NCI-H748 (cell line): Measurements from ENCODE around the gene SLC35F2.

ENCODE experiments used
- DNase-seq: peaks from one replicate; lab custom pipeline; 2025; ENCODE audit not compliant: unreplicated experiment; lab: John Stamatoyannopoulos, UW

SLC35F2 gene

DNA sequence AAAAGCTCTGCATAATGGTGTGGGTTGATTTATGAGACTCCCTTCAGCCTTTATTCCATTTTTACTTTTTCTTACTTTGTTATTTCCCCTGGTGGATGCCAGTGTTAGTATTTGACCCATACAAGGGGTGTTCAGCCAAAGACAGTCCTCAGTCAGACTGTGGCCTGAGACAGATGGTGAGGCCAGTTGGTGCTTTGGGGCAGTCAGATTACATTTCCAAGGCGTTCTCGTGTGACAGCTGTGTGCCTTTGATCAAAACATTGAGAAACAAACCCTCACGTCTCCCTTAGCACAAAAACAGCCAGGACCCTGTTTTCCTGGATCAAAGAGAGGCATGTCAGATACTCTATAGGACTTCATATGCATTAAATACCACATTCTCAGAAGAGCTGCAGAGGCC, 115.4 kb downstream of the SLC35F2 start:
- DNase-seq, result no peak

DNA sequence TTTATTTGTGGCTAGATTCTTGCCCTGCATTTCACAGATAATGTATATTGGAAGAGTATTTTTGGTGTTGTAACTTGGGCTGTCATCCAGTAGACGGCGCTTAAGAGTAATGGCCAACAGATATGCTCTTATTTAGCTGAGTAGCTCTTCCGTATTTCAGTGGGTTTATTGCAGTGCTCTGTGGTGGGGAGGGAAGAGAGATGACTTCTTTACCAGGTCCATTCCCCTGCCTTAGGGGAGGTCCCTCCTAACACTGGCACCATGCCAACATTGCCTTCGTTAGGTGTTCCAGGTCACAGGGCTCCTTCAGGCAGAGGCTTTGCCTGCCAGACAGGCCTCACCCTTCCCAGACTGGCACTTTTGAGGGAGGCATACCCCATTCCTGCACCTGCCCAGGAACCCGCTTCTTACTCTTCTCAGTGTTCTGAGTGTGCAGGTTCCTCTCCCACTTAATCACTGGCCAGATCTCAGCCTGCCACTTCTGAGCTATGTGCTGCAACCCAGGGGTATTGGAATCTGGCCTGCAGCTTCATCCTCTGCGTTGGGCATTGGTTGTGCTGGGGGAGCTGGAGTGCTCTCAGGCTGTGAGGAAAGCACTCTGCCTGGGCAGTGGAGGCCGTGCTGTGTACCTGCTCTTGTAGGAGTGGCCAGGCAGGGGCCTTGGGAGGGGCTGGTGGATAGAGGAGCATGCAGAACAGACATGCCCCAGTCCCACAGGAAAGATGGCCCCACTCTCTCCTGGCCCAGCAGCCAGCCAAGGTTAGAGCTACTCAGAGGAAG, 117.4 kb downstream of the SLC35F2 start:
- DNase-seq, result no peak
